OCI-M1 (cell line): ENCODE data around the gene SPATA31A6.
A peak's percentile ranks its signal among the peaks of the same experiment; 100 is the strongest.
"Not testable (repeated sequence)": the region's sequence is repeated elsewhere in the genome, so short reads cannot be mapped to it uniquely, and the experiment has no call there.

Experiments used
- DNase-seq: peaks from one replicate; lab custom pipeline; 2025; lab: John Stamatoyannopoulos, UW

Gene SPATA31A6

GRCh38 chr9:42183359-42183758 lies at the start of gene SPATA31A6:
Gene SPATA31A6, plus strand, starts transcription at chr9:42183659. Its CDS starts 29 bp downstream, at chr9:42183688.
- not testable (repeated sequence) for DNase-seq

- peak; percentile 29 for DNase-seq
Measured at GRCh38 chr9:42160299-42160698, 23.2 kb upstream of the SPATA31A6 start.

DNA sequence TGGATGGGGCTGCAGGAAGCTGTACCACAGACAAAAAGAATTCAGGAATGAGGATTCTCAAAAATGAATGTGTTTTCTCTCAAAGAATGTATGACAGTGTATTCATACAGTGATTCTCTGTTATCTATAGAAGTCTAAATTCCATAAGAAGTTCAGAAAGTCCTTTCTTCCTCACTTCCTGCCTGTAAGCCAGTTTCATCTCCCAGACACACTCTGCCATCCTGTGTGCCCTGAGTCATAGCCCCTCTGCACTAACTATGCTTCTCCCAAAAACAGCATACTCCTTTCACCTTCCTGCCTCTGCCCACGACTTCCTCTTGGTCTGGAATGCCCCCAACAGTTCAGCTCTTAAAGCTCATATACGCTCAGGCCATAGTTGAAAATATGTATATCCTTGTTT lies 36.4 kb downstream of the SPATA31A6 start:
- DNase-seq = not testable (repeated sequence)

- DNase-seq = not testable (repeated sequence)
Measured at GRCh38 chr9:42223230-42223629, 39.8 kb downstream of the SPATA31A6 start.

DNA sequence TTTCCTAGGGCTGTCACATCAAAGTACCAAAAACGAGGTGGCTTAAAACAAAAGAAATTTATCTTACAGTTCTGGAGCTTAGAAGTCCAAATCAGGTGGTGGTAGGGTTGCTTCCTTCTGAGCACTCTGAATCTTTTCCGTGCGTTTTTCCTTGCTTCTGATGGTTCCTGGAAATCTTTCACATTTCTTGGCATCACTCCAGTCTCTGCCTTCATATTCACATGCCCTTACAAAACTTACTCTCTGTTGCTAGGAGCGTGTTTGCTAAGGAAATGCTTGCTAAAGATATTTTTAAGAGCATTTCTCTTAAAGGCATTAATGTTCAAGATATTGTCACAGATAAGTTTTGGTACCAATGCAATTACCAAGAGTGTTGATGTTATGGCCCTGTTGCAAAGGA lies 49.6 kb downstream of the SPATA31A6 start:
- not testable (repeated sequence) for DNase-seq

GRCh38 chr9:42234610-42235009 lies 51.2 kb downstream of the SPATA31A6 start:
- DNase-seq = not testable (repeated sequence)

GRCh38 chr9:42235352-42235991 lies 52.0 kb downstream of the SPATA31A6 start:
- DNase-seq = not testable (repeated sequence)

DNA sequence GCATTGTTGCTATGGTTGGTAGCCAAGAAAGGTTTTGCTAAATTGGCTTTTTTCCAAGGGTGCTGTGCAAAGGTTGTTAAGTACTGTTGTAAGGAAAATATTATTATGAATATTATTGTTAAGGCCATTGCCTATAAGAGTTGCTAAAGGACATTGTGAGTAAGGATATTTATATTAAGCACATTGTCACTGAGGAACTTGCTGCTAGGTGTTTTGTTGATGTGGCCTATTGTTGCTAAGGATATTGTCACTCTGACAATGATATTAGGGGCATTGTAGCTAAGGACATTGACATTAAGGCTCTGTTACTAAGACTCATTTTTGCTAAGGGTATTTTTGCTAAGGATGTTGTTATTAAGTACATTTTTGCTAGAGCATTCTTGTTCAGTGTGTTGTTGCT lies 52.6 kb downstream of the SPATA31A6 start:
- DNase-seq = not testable (repeated sequence)

GRCh38 chr9:42237381-42237780 lies 53.9 kb downstream of the SPATA31A6 start:
- not testable (repeated sequence) for DNase-seq

GRCh38 chr9:42238862-42239261 lies 55.4 kb downstream of the SPATA31A6 start:
- DNase-seq = not testable (repeated sequence)
